ENCODE data around the gene DCAF15. TPM values are rescaled to one million over a fixed set of nuclear protein-coding genes. Genes with fewer than 3 reads are reported as not detected.
A peak's percentile ranks its signal among the peaks of the same experiment; 100 is the strongest.

DCAF15 gene
- total RNA-seq, 2 experiments from 2014 or later, result 51.3 to 51.9 TPM

GRCh38 chr19:13985771-13986347 is 33.5 kb downstream of the DCAF15 start:
- Mint-ChIP-seq H3K27me3 (no peaks in the 10 kb centered on the region), H3K9me3 (no peaks in the 10 kb centered on the region), H3K27ac (peak overlapping the region; percentile 98), H3K36me3 (ENCODE audit: low read depth) (peaks cover 7% of the 10 kb centered on the region), H3K4me3 (peak overlapping the region; percentile 67), H3K4me1 (ENCODE audit: low read depth) (peaks cover 65% of the 10 kb centered on the region)
- DNase-seq (peak; percentile 36), ATAC-seq (peak; percentile 4)
- ChIA-PET POLR2A (interaction anchor here (0.8 to 8.5 kb wide), 7 partner anchors 10 to 130 kb away, joined by 4 to 96 read pairs (median 6); partner anchors contain the start of genes DCAF15, IL27RA and RFX1), CTCF (interaction anchor here (1.0 to 1.4 kb wide), 3 partner anchors 13 to 46 kb away, joined by 3 to 4 read pairs (median 4); partner anchors contain the start of gene IL27RA)
- intact Hi-C loops (cut with micrococcal nuclease), result no loop called here
- no peak for TF ChIP-seq CTCF (IDR thresholded peaks at IDR 0.05)

GRCh38 chr19:13986348-13986904 is 34.1 kb downstream of the DCAF15 start:
- intact Hi-C loops (cut with micrococcal nuclease), result no loop called here
- Mint-ChIP-seq H3K27me3 (no peaks in the 10 kb centered on the region), H3K4me3 (peak overlapping the region; percentile 67), H3K27ac (peak overlapping the region; percentile 98), H3K9me3 (no peaks in the 10 kb centered on the region), H3K4me1 (ENCODE audit: low read depth) (peaks cover 65% of the 10 kb centered on the region), H3K36me3 (ENCODE audit: low read depth) (peaks cover 9% of the 10 kb centered on the region)
- ATAC-seq (peak; percentile 93), DNase-seq (peak; percentile 100)
- TF ChIP-seq CTCF (IDR thresholded peaks at IDR 0.05), result no peak
- ChIA-PET CTCF (interaction anchor here (0.9 to 3.2 kb wide), 4 partner anchors 12 to 420 kb away, joined by 3 to 11 read pairs (median 4); partner anchors contain the start of gene IL27RA), POLR2A (interaction anchor here (1.5 to 8.5 kb wide), 4 partner anchors 16 to 85 kb away, joined by 5 to 96 read pairs (median 8); partner anchors contain the start of genes DCAF15, IL27RA and RFX1)

- Mint-ChIP-seq H3K4me3 (peak overlapping the region; percentile 67), H3K27me3 (no peaks in the 10 kb centered on the region), H3K9me3 (no peaks in the 10 kb centered on the region), H3K27ac (peak overlapping the region; percentile 98), H3K4me1 (ENCODE audit: low read depth) (peaks cover 65% of the 10 kb centered on the region), H3K36me3 (ENCODE audit: low read depth) (peaks cover 11% of the 10 kb centered on the region)
- TF ChIP-seq CTCF (IDR thresholded peaks at IDR 0.05), result no peak
- POLR2A ChIA-PET, result interaction anchor here (0.6 to 8.5 kb wide), 4 partner anchors 9 to 70 kb away, joined by 3 to 96 read pairs (median 9); partner anchors contain the start of genes IL27RA and RFX1
- ATAC-seq (no peak), DNase-seq (no peak)
- intact Hi-C loops (cut with micrococcal nuclease), result no loop called here
- CTCF ChIA-PET, result interaction anchor here (0.8 to 3.2 kb wide), 6 partner anchors 11 to 419 kb away, joined by 3 to 11 read pairs (median 4); partner anchors contain the start of gene IL27RA
These were observed 35.0 kb downstream of the DCAF15 start for GRCh38 chr19:13987101-13987890.

GRCh38 chr19:13989487-13989886 is 37.2 kb downstream of the DCAF15 start:
- TF ChIP-seq CTCF (IDR thresholded peaks at IDR 0.05), result no peak
- H3K27me3 Mint-ChIP-seq, result no peaks in the 10 kb centered on the region
- ATAC-seq (no peak), DNase-seq (no peak)
- H3K36me3 Mint-ChIP-seq (ENCODE audit: low read depth), result peaks cover 8% of the 10 kb centered on the region
- ChIA-PET CTCF (interaction anchor here (3.2 kb wide), 1 partner anchor 14 kb away, joined by 11 read pairs; no protein-coding TSS in a partner anchor), POLR2A (interaction anchor here (1.9 to 8.5 kb wide), 2 partner anchors 13 to 42 kb away, joined by 5 to 96 read pairs; partner anchors contain the start of genes IL27RA and RFX1)
- intact Hi-C loops (cut with micrococcal nuclease), result no loop called here
- no peak overlapping the region for H3K4me3 Mint-ChIP-seq
- peaks cover 53% of the 10 kb centered on the region for H3K4me1 Mint-ChIP-seq (ENCODE audit: low read depth)
- no peaks in the 10 kb centered on the region for H3K9me3 Mint-ChIP-seq
- H3K27ac Mint-ChIP-seq, result peak overlapping the region; percentile 98
